ENCODE data around the gene KRTAP5-10. TPM values are rescaled to one million over a fixed set of nuclear protein-coding genes. Genes with fewer than 3 reads are reported as not detected.
"Not testable (repeated sequence)": the region's sequence is repeated elsewhere in the genome, so short reads cannot be mapped to it uniquely, and the experiment has no call there.

Gene KRTAP5-10
- total RNA-seq (2014; rRNA removed; shearing (Covaris generic)): not detected in 2 replicates
- polyA plus RNA-seq (2014; cell fraction: nucleus; rRNA removed): not detected in 2 replicates

DNA sequence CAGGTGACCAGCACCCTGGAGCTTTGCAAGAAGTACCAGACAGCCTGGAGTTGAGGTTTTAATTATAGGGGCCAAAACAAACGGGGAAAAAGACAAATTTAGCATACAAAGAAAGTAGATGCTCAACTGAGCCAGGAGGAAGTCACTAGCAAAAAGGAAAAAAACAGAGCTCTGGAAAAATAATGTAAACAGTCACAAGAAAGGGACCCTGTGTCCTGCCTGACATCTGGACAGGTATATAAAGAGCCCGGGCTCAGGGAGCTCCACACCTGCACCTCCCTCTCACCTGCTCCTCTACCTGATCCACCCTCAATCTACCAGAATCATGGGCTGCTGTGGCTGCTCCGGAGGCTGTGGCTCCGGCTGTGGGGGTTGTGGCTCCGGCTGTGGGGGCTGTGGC, at the start of gene KRTAP5-10:
Gene KRTAP5-10, plus strand, starts transcription at position 301 of the 400 bp plus-strand sequence. Its CDS starts 25 bp downstream, at position 326.
- DNase-seq (ENCODE audit: extremely low read depth, low read depth): no peak

DNA sequence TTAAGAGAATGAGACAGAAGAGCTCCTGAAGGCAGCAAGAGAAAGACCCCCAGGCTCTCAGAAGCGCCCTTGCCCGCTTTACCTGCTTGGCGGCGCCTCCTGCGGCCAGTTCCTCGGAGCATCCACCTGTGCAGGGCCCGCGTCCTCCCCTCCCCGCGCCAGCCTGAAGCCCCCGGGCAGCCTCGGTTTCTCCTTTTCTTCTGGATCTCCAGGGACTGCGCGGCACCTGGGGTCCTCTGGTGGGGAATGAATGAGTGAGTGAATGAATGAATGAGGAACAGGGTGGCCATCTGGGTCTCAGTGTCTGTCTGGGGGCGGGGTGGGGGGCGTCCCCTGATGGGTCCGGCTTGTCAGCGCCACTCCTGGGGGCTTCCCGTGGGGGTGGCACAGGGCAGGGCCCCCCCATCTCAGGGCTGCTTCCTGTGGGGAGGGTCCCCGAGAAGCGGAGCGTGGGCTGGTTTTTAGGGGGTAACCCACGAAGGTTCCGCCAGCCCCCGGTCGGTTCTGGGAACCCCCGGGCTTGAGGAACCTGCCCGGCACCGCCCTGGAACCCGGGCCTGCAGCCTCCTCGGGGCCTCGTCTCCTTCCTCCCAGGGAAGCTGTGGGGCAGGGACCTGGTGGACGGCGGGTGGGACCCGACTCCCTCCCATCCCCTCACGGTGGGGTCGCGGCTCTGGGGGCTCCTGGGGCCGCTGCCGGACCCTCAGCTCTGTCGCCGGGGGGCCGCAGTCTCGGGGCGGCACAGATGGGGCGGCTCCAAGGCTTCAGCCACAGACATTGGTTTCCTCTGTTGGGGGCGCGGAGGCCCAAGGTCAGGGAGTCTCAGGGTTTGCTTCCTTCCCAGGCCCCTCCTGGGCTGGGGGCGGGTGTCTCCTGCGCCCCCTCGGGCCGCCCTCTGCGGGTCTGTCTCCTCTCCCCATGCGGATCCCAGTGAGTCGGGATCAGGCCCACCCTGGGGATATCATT, 46.6 kb upstream of the KRTAP5-10 start:
- DNase-seq (ENCODE audit: extremely low read depth, low read depth): no peak

GRCh38 chr11:71519546-71519945, 45.8 kb upstream of the KRTAP5-10 start:
- no peak for DNase-seq (ENCODE audit: extremely low read depth, low read depth)

DNA sequence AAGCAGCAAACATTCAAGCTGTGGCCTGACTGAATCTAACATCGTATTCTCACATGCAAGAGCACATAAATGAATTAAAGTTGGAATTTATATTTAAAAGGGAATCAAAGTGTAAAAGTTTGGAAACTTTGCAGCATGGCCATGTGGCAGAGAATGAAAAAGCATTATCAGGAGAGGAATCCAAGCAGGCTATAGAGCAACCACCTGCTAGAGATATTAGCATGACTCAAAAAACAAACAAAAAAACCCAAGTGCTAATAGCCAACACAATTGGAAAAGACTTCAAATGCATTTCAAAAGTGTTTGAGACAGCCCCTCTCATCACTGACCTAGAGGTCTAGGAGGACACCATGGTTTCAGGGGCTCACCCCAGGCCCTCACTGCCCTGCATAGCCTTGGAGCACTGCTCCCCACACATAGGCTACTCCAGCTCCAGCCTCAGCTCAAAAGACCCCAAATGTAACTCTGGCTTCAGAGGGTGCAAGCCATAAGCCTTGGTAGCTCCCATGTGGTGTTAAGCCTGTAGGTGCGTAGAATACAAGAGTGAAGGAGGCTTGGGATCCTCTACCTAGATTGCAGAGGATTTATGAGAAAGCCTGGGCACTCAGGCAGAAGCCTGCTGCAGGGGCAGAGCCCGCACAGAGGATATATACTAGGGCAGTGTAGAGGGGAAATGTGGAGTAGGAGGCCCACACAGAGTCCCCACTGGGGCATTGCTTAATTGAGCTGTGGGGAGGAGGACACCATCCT, 40.0 kb upstream of the KRTAP5-10 start:
- no peak for DNase-seq (ENCODE audit: extremely low read depth, low read depth)

GRCh38 chr11:71525938-71526495, 39.3 kb upstream of the KRTAP5-10 start:
- no peak for DNase-seq (ENCODE audit: extremely low read depth, low read depth)

- not testable (repeated sequence) for DNase-seq (ENCODE audit: extremely low read depth, low read depth)
Observed at GRCh38 chr11:71526796-71527575, 38.4 kb upstream of the KRTAP5-10 start, which contains the start of gene KRTAP5-7. Gene KRTAP5-7 (plus strand): TSS chr11:71527267. CDS start chr11:71527301, 34 bp downstream.

- DNase-seq (ENCODE audit: extremely low read depth, low read depth): no peak
Observed at GRCh38 chr11:71527576-71528210, 37.7 kb upstream of the KRTAP5-10 start.

- no peak for DNase-seq (ENCODE audit: extremely low read depth, low read depth)
Observed at GRCh38 chr11:71530602-71531001, 34.8 kb upstream of the KRTAP5-10 start.

GRCh38 chr11:71532036-71532610, 33.2 kb upstream of the KRTAP5-10 start:
- no peak for DNase-seq (ENCODE audit: extremely low read depth, low read depth)

GRCh38 chr11:71534711-71535608, 30.4 kb upstream of the KRTAP5-10 start:
- DNase-seq (ENCODE audit: extremely low read depth, low read depth): not testable (repeated sequence)

DNA sequence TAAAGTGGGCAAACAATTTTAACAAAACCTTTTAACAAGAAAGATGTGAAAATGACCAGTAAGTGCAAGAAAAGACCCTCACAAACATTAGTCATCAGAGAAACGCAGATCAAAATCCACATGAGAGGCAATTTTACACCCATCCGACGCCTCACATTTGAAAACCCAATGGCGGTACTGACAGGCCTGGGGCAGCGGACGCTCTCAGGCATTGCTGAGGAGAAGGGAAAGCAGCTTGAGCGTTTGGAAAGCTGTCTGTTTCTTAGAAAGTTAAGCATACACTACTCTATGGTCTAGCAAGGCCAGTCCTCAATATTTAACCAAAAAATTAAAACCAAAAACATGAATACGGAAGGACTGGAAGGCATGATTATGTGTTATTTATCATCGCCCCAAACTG, 29.5 kb upstream of the KRTAP5-10 start:
- no peak for DNase-seq (ENCODE audit: extremely low read depth, low read depth)

DNA sequence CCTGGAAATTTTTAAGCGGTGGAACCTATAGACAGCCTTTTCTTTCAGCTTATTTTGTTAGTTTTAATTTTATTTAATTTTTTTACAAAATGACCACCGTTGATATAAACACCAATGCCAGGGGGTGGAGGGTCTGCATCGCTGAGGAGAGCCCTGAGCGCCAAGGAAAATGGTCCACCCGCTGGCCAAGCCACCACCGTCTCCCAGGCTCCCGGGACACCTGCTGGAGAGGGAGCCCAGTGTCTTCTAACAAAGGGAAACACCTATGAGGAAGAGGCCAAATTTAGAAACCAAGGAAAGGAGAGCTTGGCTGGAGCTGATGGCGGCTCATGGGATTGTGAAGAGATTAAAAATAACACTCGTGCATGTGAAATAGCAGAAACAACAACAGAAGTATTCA, 27.8 kb upstream of the KRTAP5-10 start:
- no peak for DNase-seq (ENCODE audit: extremely low read depth, low read depth)

DNA sequence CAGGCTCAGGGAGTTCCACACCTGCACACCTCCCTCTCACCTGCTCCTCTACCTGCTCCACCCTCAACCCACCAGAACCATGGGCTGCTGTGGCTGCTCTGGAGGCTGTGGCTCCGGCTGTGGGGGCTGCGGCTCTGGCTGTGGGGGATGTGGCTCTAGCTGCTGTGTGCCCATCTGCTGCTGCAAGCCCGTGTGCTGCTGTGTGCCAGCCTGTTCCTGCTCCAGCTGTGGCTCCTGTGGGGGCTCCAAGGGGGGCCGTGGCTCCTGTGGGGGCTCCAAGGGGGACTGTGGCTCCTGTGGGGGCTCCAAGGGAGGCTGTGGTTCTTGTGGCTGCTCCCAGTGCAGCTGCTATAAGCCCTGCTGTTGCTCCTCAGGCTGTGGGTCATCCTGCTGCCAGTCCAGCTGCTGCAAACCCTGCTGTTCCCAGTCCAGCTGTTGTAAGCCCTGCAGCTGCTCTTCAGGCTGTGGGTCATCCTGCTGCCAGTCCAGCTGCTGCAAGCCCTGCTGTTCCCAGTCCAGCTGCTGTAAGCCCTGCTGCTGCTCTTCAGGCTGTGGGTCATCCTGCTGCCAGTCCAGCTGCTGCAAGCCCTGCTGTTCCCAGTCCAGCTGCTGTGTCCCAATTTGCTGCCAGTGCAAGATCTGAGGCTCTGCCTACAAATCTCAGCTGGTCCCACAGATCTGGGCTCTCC, 27.2 kb upstream of the KRTAP5-10 start, which contains the start of gene KRTAP5-8:
Gene KRTAP5-8, plus strand, starts transcription at position 49 of the 689 bp plus-strand sequence. Its CDS starts 31 bp downstream, at position 80.
- DNase-seq (ENCODE audit: extremely low read depth, low read depth): not testable (repeated sequence)

GRCh38 chr11:71538666-71538990, 26.7 kb upstream of the KRTAP5-10 start:
- no peak for DNase-seq (ENCODE audit: extremely low read depth, low read depth)

DNA sequence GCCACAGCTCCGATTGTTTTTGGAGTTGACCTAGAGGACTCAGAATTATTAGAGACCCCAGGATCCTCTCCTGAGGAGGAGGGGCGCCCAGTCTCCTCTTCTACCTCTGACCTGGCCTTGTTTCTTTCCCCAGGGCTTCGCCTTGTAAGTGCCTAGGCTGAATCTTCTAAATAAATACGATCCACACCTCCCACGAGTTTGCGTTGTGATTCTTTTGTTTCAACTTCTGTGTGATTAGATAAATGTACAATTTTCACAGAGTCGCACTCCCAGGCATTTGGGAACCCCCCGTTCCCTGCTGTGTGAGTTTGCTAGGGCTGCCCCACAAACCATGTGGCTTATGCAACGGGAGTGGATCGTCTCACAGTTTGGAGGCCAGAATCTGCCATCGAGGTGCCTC, 26.3 kb upstream of the KRTAP5-10 start:
- no peak for DNase-seq (ENCODE audit: extremely low read depth, low read depth)

- not testable (repeated sequence) for DNase-seq (ENCODE audit: extremely low read depth, low read depth)
Observed at GRCh38 chr11:71539971-71540370, 25.4 kb upstream of the KRTAP5-10 start.

- not testable (repeated sequence) for DNase-seq (ENCODE audit: extremely low read depth, low read depth)
Observed at GRCh38 chr11:71540521-71541304, 24.6 kb upstream of the KRTAP5-10 start.

All from NCI-H460 (cell line).